GM12864 (cell line): ENCODE data around the gene GZMM.

Experiments used
- DNase-seq: peaks from one replicate; pipeline ENCODE4 v3.0.0-alpha.2; 2011; ENCODE audit warnings: low read depth
- H3K4me3 ChIP-seq: 2 replicates; pipeline ENCODE4 v1.5.1; 2011; ENCODE audit warnings: mild to moderate bottlenecking, low read depth, low read length, control low read depth
- CTCF ChIP-seq: IDR thresholded peaks from 2 replicates; pipeline ENCODE4 v1.5.1; 2011; ENCODE audit warnings: low read depth, mild to moderate bottlenecking, moderate library complexity, low read length, control low read depth, inconsistent platforms; ENCODE audit errors: missing control alignments

The GZMM gene

GRCh38 chr19:506404-507285 lies 37.2 kb upstream of the GZMM start:
- peak; percentile 94 for TF ChIP-seq CTCF
- H3K4me3 ChIP-seq: peak overlapping the region; percentile 85
- DNase-seq: peak; percentile 98

GRCh38 chr19:507286-508203 lies 36.3 kb upstream of the GZMM start, which contains the start of gene TPGS1:
Gene TPGS1, plus strand, starts transcription at chr19:507497. Its CDS starts 10 bp downstream, at chr19:507507.
- H3K4me3 ChIP-seq: peak within 1 kb of the TSS; percentile 85
- no peak for DNase-seq
- TF ChIP-seq CTCF: no peak

- no peak for DNase-seq
- peak overlapping the region; percentile 85 for H3K4me3 ChIP-seq
- TF ChIP-seq CTCF: no peak
Measured at GRCh38 chr19:508204-509150, 35.4 kb upstream of the GZMM start.

GRCh38 chr19:510606-511100 lies 33.2 kb upstream of the GZMM start:
- peak; percentile 100 for TF ChIP-seq CTCF
- H3K4me3 ChIP-seq: peak overlapping the region; percentile 1
- peak; percentile 75 for DNase-seq

GRCh38 chr19:511101-511851 lies 32.6 kb upstream of the GZMM start:
- peak overlapping the region; percentile 1 for H3K4me3 ChIP-seq
- no peak for DNase-seq
- TF ChIP-seq CTCF: no peak
